K562 (cell line): ENCODE data around the gene TTC22. TPM values are rescaled to one million over a fixed set of nuclear protein-coding genes. Genes with fewer than 3 reads are reported as not detected.

ENCODE experiments used
- BDP1 ChIP-seq: IDR thresholded peaks from 3 replicates; pipeline ENCODE4 v1.6.1; 2011; ENCODE audit not compliant: insufficient read length, insufficient read depth
- BRD4 ChIP-seq: fragments of 200-600 bp; sonication (generic); IDR thresholded peaks from 2 replicates; pipeline ENCODE4 v1.6.1; 2017; ENCODE audit warnings: inconsistent platforms
- EWSR1 ChIP-seq: fragments of 450-650 bp; IDR thresholded peaks from 2 replicates; pipeline ENCODE4 v1.6.1; 2018; ENCODE audit warnings: borderline replicate concordance, mild to moderate bottlenecking, low read depth, moderate library complexity; ENCODE audit not compliant: partially characterized antibody
- FOXJ2 ChIP-seq: fragments of 200-800 bp; sonication (Bioruptor generic); IDR thresholded peaks from 2 replicates; pipeline ENCODE4 v1.6.1; 2016; ENCODE audit warnings: missing genetic modification characterization, missing compliant biosample characterization
- LCOR ChIP-seq: sonication (generic); formaldehyde crosslinking; IDR thresholded peaks from 2 replicates; pipeline ENCODE4 v1.8.0; 2022; ENCODE audit warnings: mild to moderate bottlenecking, missing genetic modification reagents
- MGA ChIP-seq: fragments of 450-650 bp; IDR thresholded peaks from 2 replicates; pipeline ENCODE4 v1.6.1; 2016; ENCODE audit warnings: mild to moderate bottlenecking, moderate library complexity
- SMAD2 ChIP-seq: fragments of 150-350 bp; IDR thresholded peaks from 2 replicates; pipeline ENCODE4 v1.6.1; 2014; ENCODE audit warnings: low read depth, mild to moderate bottlenecking, low read length
- SMAD4 ChIP-seq: fragments of 250-450 bp; sonication (Bioruptor Pico); conservative IDR thresholded peaks from 2 replicates; pipeline ENCODE4 v1.8.0; 2021; ENCODE audit warnings: inconsistent platforms, mild to moderate bottlenecking, moderate library complexity
- THRA ChIP-seq: fragments of 450-650 bp; IDR thresholded peaks from 2 replicates; pipeline ENCODE4 v1.6.1; 2017; ENCODE audit warnings: mild to moderate bottlenecking, moderate library complexity
- U2AF2 ChIP-seq: fragments of 200-400 bp; formaldehyde crosslinking; optimal IDR thresholded peaks from 2 replicates; pipeline ENCODE3; 2017; ENCODE audit warnings: low read depth, mild to moderate bottlenecking, low read length
- ZFP91 ChIP-seq: sonication (generic); formaldehyde crosslinking; IDR thresholded peaks from 2 replicates; pipeline ENCODE4 v1.8.0; 2022; ENCODE audit warnings: mild to moderate bottlenecking, missing genetic modification reagents
- ZNF174 ChIP-seq: fragments of 250-450 bp; sonication (Bioruptor Pico); IDR thresholded peaks from 2 replicates; pipeline ENCODE4 v1.4.0; 2020; ENCODE audit warnings: mild to moderate bottlenecking
- ZNF384 ChIP-seq: IDR thresholded peaks from 2 replicates; pipeline ENCODE4 v1.6.1; 2012; ENCODE audit warnings: low read depth, low read length, improper control_type of control experiment
- ZNF75A ChIP-seq: fragments of 450-650 bp; formaldehyde crosslinking; IDR thresholded peaks from 2 replicates; pipeline ENCODE4 v1.4.0; 2020; ENCODE audit warnings: mild to moderate bottlenecking
- polyA plus RNA-seq, 8 experiments: library from polyadenylated mRNA; depleted of rRNA in 4 of 8; stranded (reverse) in 5 of 8; unstranded in 3 of 8; fragments of >200 nt; fragmentation: Nextera tagmentation in 2 of 8; fragmentation: Illumina TruSeq in 1 of 8; extraction: Ambion mirVana in 2 of 8; extraction: Trizol in 1 of 8; gene quantifications; 2 replicates each; pipeline versions ENCODE4 v1.2.1 to v1.2.3, GENCODE V29; 2011 to 2014; ENCODE audit warnings: inconsistent platforms in 1 of 8, missing spikeins in 1 of 8
- total RNA-seq, 7 experiments: library from RNA; depleted of rRNA in 6 of 7; stranded (reverse); fragments of >200 nt in 6 of 7; fragmentation: Illumina TruSeq in 2 of 7; extraction: Trizol in 2 of 7; gene quantifications; 2 replicates each; pipeline versions ENCODE4 v1.2.1 to v1.2.3, GENCODE V29; 2011 to 2021; ENCODE audit warnings: low replicate concordance in 1 of 7

TTC22 gene
- total and polyA plus RNA-seq, 9 of the 15 experiments (the other 6 are each of a cell fraction or from before 2014, with no cell fraction given): 0.07 TPM; not detected in 8

- TF ChIP-seq ZNF75A (CRISPR knock-in tag): no peak
- no peak for TF ChIP-seq ZNF384
- no peak for TF ChIP-seq EWSR1
- no peak for TF ChIP-seq BDP1
- TF ChIP-seq FOXJ2: no peak
- no peak for TF ChIP-seq THRA
- no peak for TF ChIP-seq LCOR (CRISPR knock-in tag)
- no peak for TF ChIP-seq U2AF2
- no peak for TF ChIP-seq BRD4
- TF ChIP-seq MGA: no peak; the same call in 1 of the 2 replicates
- no peak for TF ChIP-seq ZNF174
- no peak; the same call in 1 of the 2 replicates for TF ChIP-seq ZFP91 (CRISPR knock-in tag)
- TF ChIP-seq SMAD4: no peak
- no peak for TF ChIP-seq SMAD2
Observed at GRCh38 chr1:54764133-54764921, 36.8 kb downstream of the TTC22 start, which contains the start of gene PARS2 (continued).
